ENCODE data around the gene PRKRIP1. TPM values are rescaled to one million over a fixed set of nuclear protein-coding genes. Genes with fewer than 3 reads are reported as not detected.
"Not testable (repeated sequence)": the region's sequence is repeated elsewhere in the genome, so short reads cannot be mapped to it uniquely, and the experiment has no call there.

The PRKRIP1 gene
- polyA plus RNA-seq, 4 donors: 28.0 to 46.0 (median 33.4) TPM

- no peak for DNase-seq (ENCODE audit: low read depth in 4 of 4, low spot score in 3 of 4)
Observed at GRCh38 chr7:102403563-102403962, 7.4 kb downstream of the PRKRIP1 start.

- no peak for DNase-seq (ENCODE audit: low read depth in 4 of 4, low spot score in 3 of 4)
Observed at GRCh38 chr7:102404005-102404861, 8.1 kb downstream of the PRKRIP1 start.

- not testable (repeated sequence) for DNase-seq (ENCODE audit: low read depth in 4 of 4, low spot score in 3 of 4)
Observed at GRCh38 chr7:102404862-102405188, 8.7 kb downstream of the PRKRIP1 start.

GRCh38 chr7:102407910-102408309 is 11.7 kb downstream of the PRKRIP1 start:
- DNase-seq (ENCODE audit: low read depth in 4 of 4, low spot score in 3 of 4): no peak

GRCh38 chr7:102408530-102408929 is 12.4 kb downstream of the PRKRIP1 start:
- not testable (repeated sequence) for DNase-seq (ENCODE audit: low read depth in 4 of 4, low spot score in 3 of 4)

- DNase-seq (ENCODE audit: low read depth in 4 of 4, low spot score in 3 of 4): no peak
Observed at GRCh38 chr7:102409340-102409739, 13.2 kb downstream of the PRKRIP1 start.

GRCh38 chr7:102410123-102410522 is 14.0 kb downstream of the PRKRIP1 start:
- DNase-seq (ENCODE audit: low read depth in 4 of 4, low spot score in 3 of 4): no peak

- DNase-seq (ENCODE audit: low read depth in 4 of 4, low spot score in 3 of 4): no peak
Observed at GRCh38 chr7:102410918-102411317, 14.8 kb downstream of the PRKRIP1 start.

GRCh38 chr7:102412548-102412947 is 16.4 kb downstream of the PRKRIP1 start:
- DNase-seq (ENCODE audit: low read depth in 4 of 4, low spot score in 3 of 4): no peak

- DNase-seq (ENCODE audit: low read depth in 4 of 4, low spot score in 3 of 4): no peak
Observed at GRCh38 chr7:102413091-102413490, 16.9 kb downstream of the PRKRIP1 start.

GRCh38 chr7:102413611-102414010 is 17.4 kb downstream of the PRKRIP1 start:
- DNase-seq (ENCODE audit: low read depth in 4 of 4, low spot score in 3 of 4): no peak

GRCh38 chr7:102415685-102416225 is 19.6 kb downstream of the PRKRIP1 start:
- no peak for DNase-seq (ENCODE audit: low read depth in 4 of 4, low spot score in 3 of 4)

- no peak for DNase-seq (ENCODE audit: low read depth in 4 of 4, low spot score in 3 of 4)
Observed at GRCh38 chr7:102416406-102416805, 20.2 kb downstream of the PRKRIP1 start.

GRCh38 chr7:102417105-102417504 is 20.9 kb downstream of the PRKRIP1 start:
- no peak for DNase-seq (ENCODE audit: low read depth in 4 of 4, low spot score in 3 of 4)

- DNase-seq (ENCODE audit: low read depth in 4 of 4, low spot score in 3 of 4): no peak
Observed at GRCh38 chr7:102418592-102418991, 22.4 kb downstream of the PRKRIP1 start.

GRCh38 chr7:102421706-102422240 is 25.6 kb downstream of the PRKRIP1 start:
- DNase-seq (ENCODE audit: low read depth in 4 of 4, low spot score in 3 of 4): no peak

GRCh38 chr7:102424129-102424551 is 28.0 kb downstream of the PRKRIP1 start:
- no peak for DNase-seq (ENCODE audit: low read depth in 4 of 4, low spot score in 3 of 4)

- DNase-seq (ENCODE audit: low read depth in 4 of 4, low spot score in 3 of 4): no peak
Observed at GRCh38 chr7:102424787-102425218, 28.6 kb downstream of the PRKRIP1 start.

GRCh38 chr7:102425639-102426267 is 29.6 kb downstream of the PRKRIP1 start:
- no peak for DNase-seq (ENCODE audit: low read depth in 4 of 4, low spot score in 3 of 4)

GRCh38 chr7:102426268-102427018 is 30.3 kb downstream of the PRKRIP1 start:
- DNase-seq (ENCODE audit: low read depth in 4 of 4, low spot score in 3 of 4): no peak

- DNase-seq (ENCODE audit: low read depth in 4 of 4, low spot score in 3 of 4): no peak
Observed at GRCh38 chr7:102427019-102427405, 30.8 kb downstream of the PRKRIP1 start.

All from left renal pelvis (tissue), 4 donors.